Measurements from ENCODE around the gene PGM2. TPM values are rescaled to one million over a fixed set of nuclear protein-coding genes. Genes with fewer than 3 reads are reported as not detected.

PGM2 gene
- 11.2 and 12.1 TPM in 2 replicates for total RNA-seq

DNA sequence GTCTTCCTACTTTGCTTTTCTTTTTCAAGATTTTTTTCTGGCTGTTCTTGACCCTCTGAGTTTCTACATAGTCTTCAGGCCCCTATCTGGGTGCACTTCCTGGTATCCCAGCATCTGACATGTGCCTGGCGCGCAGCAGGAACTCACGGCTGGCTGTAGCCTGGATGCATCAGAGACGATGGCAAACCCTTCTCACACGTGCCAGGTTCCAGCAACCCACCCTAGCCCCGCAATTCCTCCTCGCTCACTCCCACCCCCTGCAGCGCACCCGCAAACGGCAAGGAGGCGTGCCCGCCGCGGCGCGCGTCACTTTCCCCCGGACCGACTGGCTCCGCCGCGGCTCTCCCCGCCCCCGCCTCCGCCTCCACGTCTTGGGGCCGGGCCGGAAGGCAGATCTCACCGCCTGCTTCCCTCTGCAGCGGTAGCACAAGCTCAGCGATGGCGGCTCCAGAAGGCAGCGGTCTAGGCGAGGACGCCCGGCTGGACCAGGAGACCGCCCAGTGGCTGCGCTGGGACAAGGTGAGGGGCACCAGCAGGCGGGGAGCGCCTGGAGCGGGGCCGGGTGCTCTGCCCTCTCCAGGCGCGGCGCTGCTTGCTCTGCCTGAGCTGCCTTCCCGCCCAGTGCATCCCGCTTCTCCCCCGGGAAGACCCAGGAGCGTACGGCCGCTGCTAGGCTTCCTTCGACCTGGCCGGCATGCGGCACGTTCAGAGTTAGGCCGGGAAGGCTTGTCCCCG is at the start of gene PGM2:
PGM2 (plus strand) TSS at position 392 of the 735 bp plus-strand sequence; CDS start at position 439, 47 bp downstream.

GRCh38 chr4:37890801-37891259 is 64.3 kb downstream of the PGM2 start, which contains the start of gene TBC1D1:
TBC1D1 (plus strand) TSS chr4:37891084; CDS start chr4:37902096, 11,012 bp downstream.

Other genes starting within 250 kb of the PGM2 start
- gene RELL1, start 140.3 kb upstream of the PGM2 start, total RNA-seq = 24.3 and 25.0 TPM in 2 replicates
- gene TBC1D1, start 64.4 kb downstream of the PGM2 start, total RNA-seq = 30.3 and 40.6 TPM in 2 replicates
- gene PTTG2, start 133.7 kb downstream of the PGM2 start, total RNA-seq = not detected in 2 replicates

Measured in cardiac ventricle fibroblast (primary cell).